HG02870 (cell line): ENCODE measurements around the gene PLEKHA1.

Experiments used
- ATAC-seq: cut with Tn5 transposase; IDR thresholded peaks from one replicate; pipeline ENCODE4 v1.9.1; 2021; ENCODE audit warnings: mild to moderate bottlenecking, moderate library complexity; ENCODE audit not compliant: unreplicated experiment

Gene PLEKHA1

DNA sequence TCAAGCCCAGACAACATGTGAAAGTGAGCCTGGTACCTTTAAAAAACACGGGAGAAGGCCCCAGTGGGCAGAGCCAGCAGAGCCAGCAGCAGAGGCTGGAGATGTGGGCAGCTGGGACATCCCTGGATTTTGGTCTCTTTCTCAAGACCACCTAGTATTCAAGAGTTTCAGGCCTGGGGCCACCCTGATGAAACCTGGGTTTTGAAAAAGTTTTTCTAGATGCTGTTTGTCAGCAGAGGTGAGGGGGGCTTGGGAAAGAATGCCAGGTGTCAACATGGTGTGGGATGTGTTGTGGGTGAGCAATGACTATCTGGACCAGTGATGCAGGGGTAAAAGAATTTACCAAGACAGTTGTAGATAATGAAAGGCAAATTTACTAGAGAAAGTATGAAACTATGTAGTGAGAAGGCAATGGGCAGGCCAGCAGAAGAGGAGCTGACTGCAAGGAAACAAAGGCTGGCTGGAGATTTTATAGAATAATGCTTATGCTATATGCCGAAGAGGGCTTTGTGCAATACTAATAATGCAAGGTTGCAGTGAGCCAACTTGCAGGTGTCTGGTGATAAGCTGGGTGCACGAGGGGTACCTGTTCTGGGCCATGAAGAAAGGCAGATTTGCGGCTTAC is 28.1 kb upstream of the PLEKHA1 start:
- no peak for ATAC-seq

DNA sequence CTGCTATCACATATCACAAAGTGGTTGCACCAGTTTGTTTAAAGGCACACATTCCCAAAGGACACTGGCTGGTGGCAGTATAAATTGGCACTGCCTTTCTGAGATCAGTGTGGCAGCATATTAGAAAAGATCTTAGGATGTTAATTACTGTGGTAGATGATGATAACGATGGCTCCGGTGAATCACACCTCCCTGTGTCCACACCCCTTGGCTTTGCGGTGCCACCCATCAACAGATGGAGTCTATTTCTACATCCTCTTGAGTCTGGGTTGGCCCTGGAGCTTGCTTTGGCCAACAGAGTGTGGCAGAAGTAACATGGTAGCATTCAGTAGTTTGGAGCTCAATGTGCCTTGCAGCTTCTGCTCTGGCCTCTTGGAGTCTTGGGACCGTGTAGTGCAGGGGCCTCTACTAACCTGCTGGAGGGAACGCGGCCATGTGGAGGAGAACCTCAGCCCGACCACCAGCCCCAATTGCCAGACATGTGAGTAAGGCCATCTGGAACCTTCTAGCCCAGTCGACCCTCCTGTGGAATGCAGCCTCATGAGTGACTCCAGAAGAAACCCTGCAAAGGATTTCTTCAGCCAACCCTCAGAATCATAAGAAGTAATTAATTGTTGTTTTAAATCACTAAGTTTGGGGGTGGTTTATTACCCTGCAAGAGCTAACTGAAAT is 27.2 kb upstream of the PLEKHA1 start:
- ATAC-seq, result no peak

DNA sequence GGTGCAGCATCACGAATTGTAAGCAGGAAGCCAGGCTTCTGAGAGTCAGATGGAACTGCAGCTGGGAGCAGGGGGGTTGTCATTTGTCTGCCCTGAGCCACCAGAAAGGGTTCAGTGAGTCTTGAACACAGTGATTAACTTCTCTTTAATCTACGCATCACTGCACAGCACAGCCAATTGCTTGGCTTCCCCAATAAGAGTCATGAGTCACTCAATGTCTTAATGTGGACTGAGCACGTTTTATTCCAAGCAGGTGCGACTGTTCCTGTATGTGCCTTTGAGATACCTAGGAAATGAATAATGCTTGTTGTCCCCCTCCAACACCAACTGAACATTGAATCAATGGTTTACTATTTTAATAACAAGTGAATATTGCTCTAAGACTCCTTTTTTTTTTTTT is 26.0 kb upstream of the PLEKHA1 start:
- no peak for ATAC-seq

DNA sequence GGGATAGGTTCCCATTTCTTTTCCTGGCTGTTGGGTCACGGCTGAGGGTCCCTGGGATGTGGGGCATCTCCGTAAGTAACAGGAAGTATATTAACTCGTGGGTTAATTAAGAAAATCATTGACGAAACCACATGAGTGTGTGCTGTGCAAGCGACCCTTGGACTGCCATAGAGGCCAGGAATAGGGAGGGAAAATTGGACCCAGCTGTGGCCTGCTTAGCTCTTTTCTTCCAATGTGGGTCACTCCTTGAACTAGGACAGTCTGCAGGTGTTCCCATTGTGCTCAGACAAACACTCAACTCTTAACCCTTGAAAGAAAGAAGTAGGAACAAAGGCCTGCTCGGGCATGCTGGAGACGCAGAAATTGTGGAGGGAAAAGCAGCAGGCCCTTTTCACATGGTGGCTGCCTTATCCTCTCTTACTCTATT is 25.6 kb upstream of the PLEKHA1 start:
- no peak for ATAC-seq

DNA sequence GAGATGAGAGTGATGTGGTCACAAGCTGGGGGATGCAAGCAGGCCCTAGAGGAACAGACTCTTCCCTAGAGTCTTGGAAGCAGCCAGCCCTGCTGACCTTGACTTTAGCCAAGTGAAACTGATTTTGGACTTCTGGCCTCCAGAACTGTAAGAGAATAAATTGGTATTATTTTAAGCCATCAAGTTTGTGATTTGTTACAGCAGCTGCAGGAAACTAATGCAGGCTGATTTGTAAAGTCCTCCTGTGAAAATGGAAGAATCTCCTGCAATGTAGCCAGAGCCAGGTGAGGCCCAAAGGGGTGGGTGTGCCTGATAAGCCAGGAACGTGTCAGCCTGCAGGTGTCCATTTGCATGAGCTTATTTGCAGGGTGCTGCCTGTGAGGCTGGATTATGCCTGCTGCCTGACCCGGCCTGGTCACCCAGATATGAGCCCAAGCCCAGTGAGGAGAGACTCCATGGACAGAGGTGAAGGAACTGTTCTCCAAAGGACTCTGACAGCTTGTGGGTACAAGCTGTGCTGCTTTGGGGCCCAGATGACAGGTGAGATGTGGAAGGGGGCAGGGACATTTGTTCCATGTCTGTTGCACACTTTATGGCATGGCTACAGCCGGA is 24.6 kb upstream of the PLEKHA1 start:
- ATAC-seq, result no peak

DNA sequence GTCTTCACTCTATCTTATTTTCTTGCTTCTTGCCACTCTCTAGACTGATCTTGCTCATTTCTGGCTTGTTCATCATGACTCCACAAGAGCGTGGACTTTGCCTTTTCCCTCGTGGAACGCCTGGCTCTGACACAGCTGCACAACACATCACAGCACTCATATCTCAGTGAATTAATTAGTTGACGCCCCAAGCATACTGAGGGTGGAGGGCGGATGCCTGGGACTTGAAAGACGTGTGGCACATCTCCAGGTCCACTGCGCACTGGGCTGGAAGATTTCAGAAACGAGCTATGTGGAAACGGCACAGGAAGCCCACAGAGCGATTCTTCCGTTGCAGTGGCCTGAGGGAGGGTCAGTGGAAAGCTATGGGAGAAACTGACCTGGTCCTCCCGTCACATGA is 23.6 kb upstream of the PLEKHA1 start:
- ATAC-seq, result no peak

DNA sequence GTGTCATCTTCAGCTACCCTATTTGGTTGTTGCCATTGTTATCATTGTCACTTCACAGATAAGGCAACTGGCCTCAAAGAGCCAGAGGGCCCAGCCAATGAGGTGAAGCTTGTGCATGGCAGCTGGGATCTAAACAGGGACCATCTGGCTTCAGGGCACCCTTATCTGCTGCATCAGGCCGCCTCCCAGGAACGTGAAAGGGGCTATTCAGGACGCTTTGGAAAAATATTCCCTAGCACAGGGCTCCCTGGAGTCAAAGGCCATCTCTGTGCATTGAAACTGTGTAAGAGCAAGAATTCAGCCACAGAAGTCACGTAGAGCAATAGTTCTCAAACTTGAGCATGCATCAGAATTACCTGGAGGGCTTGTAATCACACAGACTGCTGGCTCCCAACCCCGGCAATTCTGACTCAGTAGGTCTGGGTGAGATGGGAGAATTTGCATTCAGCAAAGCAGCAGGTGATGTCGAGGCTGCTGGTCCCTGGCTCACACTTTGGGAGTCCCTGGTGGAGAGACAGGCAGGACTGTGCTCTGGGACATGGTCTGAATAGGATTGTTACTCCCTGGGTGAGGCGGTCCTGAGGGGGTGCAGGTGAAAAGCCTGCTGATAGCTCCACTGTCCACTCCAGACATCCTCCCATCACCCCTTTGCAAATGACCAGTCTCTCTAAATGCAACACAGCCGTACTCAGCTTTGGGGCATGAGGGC is 21.5 kb upstream of the PLEKHA1 start:
- ATAC-seq, result no peak

DNA sequence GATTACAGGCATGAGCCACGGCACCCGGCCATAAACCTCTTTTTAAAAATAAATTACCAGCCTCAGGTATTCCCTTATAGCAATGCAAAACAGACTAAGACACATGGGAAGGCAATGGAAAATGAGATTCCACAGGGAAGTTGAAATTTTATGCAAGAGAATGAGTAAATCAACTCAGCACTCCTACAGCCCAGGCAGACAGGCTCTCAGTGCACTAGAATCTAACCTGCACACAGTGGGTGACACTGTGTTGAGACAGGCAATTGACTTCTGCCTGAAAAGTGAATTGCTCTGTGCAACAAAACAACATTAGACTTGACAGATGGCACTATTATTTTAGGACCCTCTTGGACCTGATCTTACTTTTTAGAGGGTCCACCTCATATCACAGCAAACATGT is 20.1 kb upstream of the PLEKHA1 start:
- ATAC-seq, result no peak

DNA sequence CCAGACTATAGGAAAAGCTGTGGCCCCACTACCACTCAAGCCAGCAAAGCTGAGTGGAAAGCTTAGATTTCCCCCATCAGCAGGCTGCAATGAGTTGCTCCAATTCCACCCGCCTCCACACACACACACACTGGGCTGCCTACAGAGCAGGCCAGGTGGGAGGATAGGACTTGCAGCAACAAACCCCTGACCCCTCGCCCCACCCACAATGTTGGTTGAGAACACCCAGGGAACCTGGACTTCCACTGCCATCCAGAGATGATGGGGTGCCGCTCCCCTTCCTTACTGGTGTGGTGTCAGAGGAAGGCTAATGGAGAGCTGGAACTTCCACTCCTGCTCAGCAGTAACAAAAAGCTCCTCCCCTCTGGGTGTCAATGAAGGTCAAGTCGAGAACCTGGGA is 16.8 kb upstream of the PLEKHA1 start:
- no peak for ATAC-seq

DNA sequence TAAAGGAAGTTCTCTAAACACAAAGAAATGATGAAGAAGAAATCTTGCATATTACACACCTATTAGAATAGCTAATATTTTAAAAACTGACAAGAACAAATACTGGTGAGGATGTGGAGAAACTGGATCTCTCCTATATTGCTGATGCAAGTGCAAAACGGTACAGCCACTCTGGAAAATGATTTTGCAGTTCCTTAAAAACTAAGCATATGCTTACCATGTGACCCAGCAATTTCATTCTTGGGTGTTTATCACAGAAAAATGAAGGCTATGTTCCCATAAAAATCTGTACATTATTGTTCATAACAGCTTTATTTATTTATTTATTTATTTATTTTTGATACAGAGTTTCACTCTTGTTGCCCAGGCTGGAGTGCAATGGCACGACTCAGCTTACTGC is 14.9 kb upstream of the PLEKHA1 start:
- ATAC-seq, result no peak

DNA sequence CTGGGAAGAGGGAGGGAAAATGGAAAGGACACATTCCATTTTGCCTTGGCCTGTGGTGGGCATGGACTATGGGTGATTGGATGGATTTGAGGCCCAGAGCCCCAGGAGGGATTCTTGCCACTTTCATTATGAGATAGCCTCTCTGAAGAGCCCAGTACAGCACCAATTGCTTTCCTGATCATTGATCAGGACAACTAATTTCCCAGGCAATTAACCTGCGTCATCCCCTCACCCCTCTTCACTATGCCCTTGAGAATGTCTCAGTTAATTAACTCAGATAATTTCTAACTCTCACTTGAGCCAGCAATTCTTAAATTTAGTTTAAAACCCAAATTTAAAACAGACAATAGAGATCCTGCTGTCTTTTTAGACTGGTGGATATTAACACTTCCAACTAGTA is 13.5 kb upstream of the PLEKHA1 start:
- no peak for ATAC-seq

DNA sequence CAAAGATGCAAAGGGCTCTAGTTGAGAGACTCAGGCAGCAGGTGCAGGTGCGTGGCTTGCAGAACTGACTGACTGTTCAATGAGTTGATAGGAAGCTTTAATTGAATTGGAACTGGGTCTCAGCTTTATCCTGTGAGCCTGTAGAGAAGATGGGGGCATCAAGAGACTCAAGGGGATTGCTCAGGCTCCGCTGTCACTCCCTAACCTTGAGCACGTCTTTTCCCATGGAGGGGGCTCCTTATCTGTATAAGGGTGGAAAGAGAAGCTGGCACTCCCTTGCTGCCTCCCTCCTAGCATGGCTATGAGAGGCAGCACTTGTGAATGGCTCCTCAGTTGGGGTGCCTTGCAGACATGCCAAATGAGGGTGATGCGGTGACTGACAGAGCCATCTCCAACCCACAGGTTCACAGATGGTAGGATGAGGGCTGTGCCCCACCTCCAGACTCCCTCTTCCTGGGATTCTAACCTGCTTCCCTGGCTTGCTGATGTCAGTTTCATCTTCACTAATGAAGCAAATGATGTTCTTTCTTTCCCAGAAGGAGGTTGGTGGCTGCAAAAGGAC is 12.4 kb upstream of the PLEKHA1 start:
- no peak for ATAC-seq

DNA sequence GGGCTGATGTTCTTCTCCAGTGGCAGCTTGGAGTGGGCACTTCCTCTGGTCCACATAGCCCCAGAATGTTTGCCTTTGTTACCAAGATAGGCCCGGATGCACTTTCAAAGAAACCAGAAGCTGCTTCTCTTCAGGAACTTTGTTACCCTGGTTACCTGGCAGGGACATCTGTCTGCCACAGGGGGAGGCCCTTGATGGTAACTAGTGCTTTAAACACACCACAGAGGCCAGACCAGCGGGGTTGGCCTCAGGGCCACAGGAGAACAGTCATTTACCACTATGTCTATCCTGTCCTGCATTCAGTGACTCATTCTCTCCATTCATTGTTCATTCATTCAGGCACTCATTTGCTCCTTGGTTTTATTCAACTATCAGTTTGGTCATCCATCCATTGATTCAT is 11.9 kb upstream of the PLEKHA1 start:
- no peak for ATAC-seq

DNA sequence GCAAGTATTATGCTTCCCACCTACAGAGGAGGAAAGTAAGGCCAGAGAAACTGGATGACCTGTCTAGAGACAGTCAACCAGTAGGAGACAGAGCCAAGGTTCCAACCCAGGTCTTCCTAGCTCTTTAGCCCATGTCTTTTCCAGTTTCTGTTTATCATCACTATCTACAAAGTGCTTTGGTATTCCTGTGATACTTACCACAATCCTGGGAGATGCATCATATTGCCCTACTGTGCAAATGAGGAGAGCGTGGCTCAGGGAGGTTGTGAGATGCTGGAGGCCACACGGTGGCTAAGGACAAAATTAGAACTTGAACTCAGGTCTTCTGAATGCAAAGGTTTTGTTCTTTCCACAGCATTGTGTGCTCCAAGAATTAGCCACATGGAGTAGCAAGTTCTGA is 11.2 kb upstream of the PLEKHA1 start:
- ATAC-seq, result no peak

DNA sequence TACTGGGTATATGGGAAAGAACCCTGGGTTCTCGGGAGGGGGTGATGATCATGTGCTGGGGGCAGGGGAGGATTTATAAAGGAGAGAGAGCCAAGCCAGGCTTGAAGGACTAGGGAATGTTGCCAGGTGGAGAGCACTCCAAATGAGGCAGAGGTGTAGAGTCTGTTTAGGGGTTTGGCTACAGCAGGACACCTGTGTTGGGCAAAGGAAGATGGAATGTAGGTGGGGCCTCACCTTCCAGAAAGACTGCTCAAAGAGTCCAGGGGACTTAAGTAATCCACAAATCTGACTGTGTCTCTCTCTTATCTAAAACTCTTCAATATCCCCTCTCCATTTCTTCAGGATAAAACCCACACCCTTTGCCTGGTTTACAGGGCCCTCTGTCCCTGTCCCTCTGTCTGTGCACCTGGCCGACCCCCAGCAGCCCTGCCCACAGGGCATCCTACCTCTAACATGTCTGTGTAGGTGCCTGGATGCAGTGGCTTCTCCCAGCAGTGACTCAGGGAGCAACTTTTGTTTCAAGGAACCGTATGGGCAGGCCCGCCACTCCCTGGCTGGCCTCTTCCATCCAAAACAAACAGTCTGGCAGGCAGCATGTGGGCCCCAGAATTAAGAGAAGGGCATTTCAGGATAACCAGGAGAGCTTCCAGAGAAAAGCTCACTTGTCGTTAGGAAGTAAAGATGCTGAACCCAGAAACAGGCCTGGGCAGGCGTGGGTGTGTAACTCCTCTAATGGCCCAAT is 10.6 kb upstream of the PLEKHA1 start:
- ATAC-seq, result no peak

DNA sequence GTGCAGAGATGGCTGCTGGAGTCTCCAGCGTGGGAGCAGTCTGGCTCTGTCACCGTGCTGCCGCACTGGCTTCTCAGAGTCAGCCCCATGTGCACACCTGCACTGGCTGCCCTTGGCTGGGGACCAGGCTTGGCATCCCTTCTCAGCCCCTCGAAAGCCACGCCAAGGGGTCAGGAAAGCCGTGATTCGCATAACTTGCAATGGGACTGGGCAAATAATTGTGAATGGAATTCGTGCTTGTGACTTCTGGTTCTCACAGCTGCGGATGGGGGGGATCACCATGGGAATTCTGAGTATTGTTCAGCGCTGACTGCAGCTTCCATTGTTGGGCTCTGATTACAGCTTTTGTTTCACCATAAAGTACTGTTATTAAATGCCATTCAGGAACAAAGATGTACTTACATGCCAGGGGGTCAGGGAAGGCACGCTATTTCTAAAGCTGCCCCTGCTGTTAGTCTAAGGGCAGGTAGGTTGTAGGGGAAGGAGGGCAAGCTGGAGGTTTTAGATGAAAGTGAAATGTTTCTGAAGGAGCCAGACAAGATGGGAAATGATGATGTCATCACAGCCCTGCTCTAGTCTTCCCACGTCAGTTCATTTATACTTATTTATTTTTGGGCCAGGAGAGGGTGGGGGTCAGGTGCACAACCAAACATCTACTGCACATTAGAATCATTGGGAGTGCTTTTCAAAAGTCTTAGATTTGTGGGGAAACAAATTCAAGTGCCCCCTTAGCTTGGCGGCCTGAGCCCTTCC is 5.8 kb upstream of the PLEKHA1 start:
- ATAC-seq, result no peak

DNA sequence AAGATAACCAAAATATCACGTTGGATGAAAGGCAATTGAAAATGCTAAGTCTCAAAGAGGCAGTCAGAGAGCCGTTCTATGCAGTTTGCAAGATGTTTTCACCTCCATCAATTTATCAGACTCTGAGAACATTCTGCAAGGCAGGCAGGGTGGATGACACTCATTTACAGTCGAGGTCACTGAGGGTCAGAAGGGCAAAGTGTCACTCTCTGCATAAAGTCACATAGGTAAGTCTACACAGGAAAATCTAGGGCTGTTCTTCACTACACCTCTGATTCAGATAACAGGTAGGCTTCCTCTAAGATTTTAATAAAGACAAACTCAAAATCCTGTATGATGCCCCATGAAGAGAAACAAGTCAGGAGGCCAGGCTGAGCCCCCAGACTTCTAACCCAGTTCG is 1.4 kb upstream of the PLEKHA1 start:
- ATAC-seq, result no peak

DNA sequence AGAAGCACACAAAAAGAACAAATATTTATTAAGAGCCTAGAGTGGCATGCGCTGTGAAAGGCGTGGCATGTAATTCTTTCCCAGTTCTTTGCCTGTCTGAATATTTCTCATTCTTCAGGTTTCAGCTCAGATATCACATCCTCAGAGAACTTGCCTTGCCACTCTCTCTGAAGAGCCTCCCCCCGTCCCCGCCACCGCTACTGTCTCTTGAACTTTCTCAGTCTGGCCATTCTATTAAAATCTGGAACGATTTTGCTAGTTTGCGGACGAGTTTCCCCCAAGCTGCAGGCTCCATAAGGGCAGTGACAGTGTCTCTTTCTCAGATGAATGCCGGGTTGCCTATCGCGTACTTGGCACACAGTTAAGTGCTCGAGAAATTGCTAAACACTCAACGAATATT is 787 bp upstream of the PLEKHA1 start:
- no peak for ATAC-seq

DNA sequence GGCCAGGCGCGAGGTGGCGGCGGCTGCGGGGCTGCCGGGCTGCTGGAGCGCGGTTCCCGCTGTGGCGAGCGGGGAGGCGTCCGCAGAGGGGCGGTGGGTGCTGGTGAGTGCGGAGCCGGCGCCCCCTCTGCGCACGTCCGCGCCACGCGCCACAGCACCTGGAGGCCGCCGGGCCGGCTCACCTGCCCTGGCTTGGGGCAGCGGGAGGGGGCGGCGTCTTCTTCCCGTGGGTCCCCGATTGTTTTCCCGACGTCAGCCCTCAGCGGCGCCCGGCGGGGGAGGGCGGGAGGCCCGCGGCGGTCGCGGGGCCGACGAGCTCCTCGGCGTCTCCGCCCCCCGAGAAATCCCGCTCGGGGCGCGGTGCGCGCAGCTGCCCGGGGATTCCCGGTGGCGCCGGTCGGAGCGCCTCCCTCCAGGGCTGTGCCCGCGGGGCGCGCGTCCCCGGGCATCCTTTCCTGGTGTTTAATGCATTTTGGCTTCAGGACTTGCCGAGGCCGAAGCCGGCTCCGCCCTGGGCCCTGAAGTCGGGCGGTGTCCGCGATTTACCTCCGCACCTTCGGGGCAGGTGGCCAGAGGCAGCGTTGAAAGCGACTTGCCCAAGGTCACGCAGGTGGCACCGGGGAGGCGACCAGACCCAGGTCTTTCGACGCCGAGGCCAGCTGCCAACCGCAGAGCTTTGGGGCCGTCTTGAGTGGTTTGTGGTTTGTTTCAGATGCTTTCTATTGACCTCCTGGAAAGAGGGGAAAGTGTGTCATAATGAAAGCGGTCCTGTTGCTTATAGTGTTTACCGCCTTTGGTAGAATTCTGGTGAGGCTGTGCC is 561 bp downstream of the PLEKHA1 start:
- peak; percentile 55 for ATAC-seq
